Measurements from ENCODE around the gene AP2B1.
"Not testable (repeated sequence)": the region's sequence is repeated elsewhere in the genome, so short reads cannot be mapped to it uniquely, and the experiment has no call there.

The AP2B1 gene

GRCh38 chr17:35698800-35699199 is 111.7 kb downstream of the AP2B1 start:
- TF ChIP-seq CTCF (IDR thresholded peaks at IDR 0.05) (no peak), ZFX (IDR thresholded peaks at IDR 0.05; ENCODE audit: borderline replicate concordance) (no peak)

GRCh38 chr17:35700150-35700549 is 113.0 kb downstream of the AP2B1 start:
- H3K27ac ChIP-seq: no peak overlapping the region
- TF ChIP-seq CTCF (IDR thresholded peaks at IDR 0.05): no peak
- TF ChIP-seq ZFX (IDR thresholded peaks at IDR 0.05; ENCODE audit: borderline replicate concordance): no peak

More at GRCh38 chr17:35698800-35699199, 111.7 kb downstream of the AP2B1 start:
- no peak overlapping the region for H3K27ac ChIP-seq

GRCh38 chr17:35701491-35701890 is 114.4 kb downstream of the AP2B1 start:
- H3K27ac ChIP-seq: no peak overlapping the region
- TF ChIP-seq ZFX (IDR thresholded peaks at IDR 0.05; ENCODE audit: borderline replicate concordance) (no peak), CTCF (IDR thresholded peaks at IDR 0.05) (no peak)

GRCh38 chr17:35703308-35703707 is 116.2 kb downstream of the AP2B1 start:
- H3K27ac ChIP-seq: not testable (repeated sequence)

- TF ChIP-seq ZFX (IDR thresholded peaks at IDR 0.05; ENCODE audit: borderline replicate concordance) (no peak), CTCF (IDR thresholded peaks at IDR 0.05) (no peak)
- H3K27ac ChIP-seq: no peak overlapping the region
Measured at GRCh38 chr17:35705230-35705629, 118.1 kb downstream of the AP2B1 start.

- H3K27ac ChIP-seq: no peak overlapping the region
- TF ChIP-seq CTCF (IDR thresholded peaks at IDR 0.05) (no peak), ZFX (IDR thresholded peaks at IDR 0.05; ENCODE audit: borderline replicate concordance) (no peak)
Measured at GRCh38 chr17:35705705-35706104, 118.6 kb downstream of the AP2B1 start.

- TF ChIP-seq ZFX (IDR thresholded peaks at IDR 0.05; ENCODE audit: borderline replicate concordance) (no peak), CTCF (IDR thresholded peaks at IDR 0.05) (no peak)
- no peak overlapping the region for H3K27ac ChIP-seq
Measured at GRCh38 chr17:35708149-35708548, 121.0 kb downstream of the AP2B1 start.

- TF ChIP-seq CTCF (IDR thresholded peaks at IDR 0.05) (no peak), ZFX (IDR thresholded peaks at IDR 0.05; ENCODE audit: borderline replicate concordance) (no peak)
- no peak overlapping the region for H3K27ac ChIP-seq
Measured at GRCh38 chr17:35708951-35709350, 121.8 kb downstream of the AP2B1 start.
